ENCODE measurements around the gene JARID2. TPM values are rescaled to one million over a fixed set of nuclear protein-coding genes. Genes with fewer than 3 reads are reported as not detected.

Gene JARID2
- total and polyA plus RNA-seq, 2 of the 4 experiments (the other 2 are of a cell fraction), result 9.6 to 12.9 TPM

- ATAC-seq (ENCODE audit: low read depth), result no peak
- Histone ChIP-seq H3K4ac (ENCODE audit: low read depth, low read length) (no peak overlapping the region), H2AFZ (replicated peaks; ENCODE audit: low read length, poor library complexity) (no peak overlapping the region), H3K4me3 (ENCODE audit: insufficient read depth, low read depth, low read length) (no peak overlapping the region), H3K9ac (ENCODE audit: low read depth, low read length) (no peak overlapping the region), H3K56ac (ENCODE audit: extremely low read depth, insufficient read depth, low read length) (no peak overlapping the region), H4K20me1 (ENCODE audit: insufficient read depth, low read length) (peaks cover 96% of the 10 kb centered on the region), H3K27ac (ENCODE audit: insufficient read depth, low read length) (no peak overlapping the region), H2BK20ac (ENCODE audit: low read depth, low read length) (no peak overlapping the region), H3K36me3 (ENCODE audit: control insufficient read depth, insufficient read depth, low read length) (no peaks in the 10 kb centered on the region), H3K27me3 (ENCODE audit: control insufficient read depth, insufficient read depth, low read length) (no peaks in the 10 kb centered on the region), H2AK9ac (replicated peaks; ENCODE audit: low read depth, low read length, poor library complexity) (no peak overlapping the region), H3K14ac (replicated peaks; ENCODE audit: low read depth, low read length) (no peak overlapping the region), H4K8ac (ENCODE audit: low read depth in 2 of 2, low read length in 2 of 2) (no peak overlapping the region), H2BK15ac (ENCODE audit: low read depth, low read length) (no peak overlapping the region), H2AK5ac (ENCODE audit: low read depth, low read length) (no peak overlapping the region), H4K5ac (ENCODE audit: low read depth, low read length) (no peak overlapping the region), H3K18ac (ENCODE audit: low read depth, low read length) (no peak overlapping the region), H3K4me1 (ENCODE audit: control insufficient read depth, insufficient read depth, low read length) (peaks cover 13% of the 10 kb centered on the region), H3K9me1 (ENCODE audit: insufficient read depth, low read length) (peaks cover 19% of the 10 kb centered on the region), H3K9me3 (ENCODE audit: control insufficient read depth, insufficient read depth, low read length) (no peaks in the 10 kb centered on the region), H2BK120ac (ENCODE audit: low read depth, low read length) (no peak overlapping the region), H3K79me1 (ENCODE audit: low read depth in 1 of 2, low read length in 2 of 2) (peaks cover 34 to 87% of the 10 kb centered on the region in 2 experiments), H4K91ac (ENCODE audit: insufficient read depth, low read depth, low read length) (no peak overlapping the region), H3K23ac (ENCODE audit: low read depth, low read length) (no peak overlapping the region), H3K4me2 (ENCODE audit: low read depth, low read length) (no peak overlapping the region), H2BK5ac (ENCODE audit: low read depth, low read length, poor library complexity, severe bottlenecking) (no peak overlapping the region)
- intact Hi-C loops (cut with micrococcal nuclease), result loop anchor here (5.0 kb wide), 1 partner anchor 41 kb away; no protein-coding TSS in a partner anchor
- dilution Hi-C loops (cut with HindIII; ENCODE audit: low sequenced_read_pairs, unreplicated experiment), result no loop called here
- CTCF ChIA-PET, result interaction anchor here (0.8 kb wide), 1 partner anchor 12 kb away, joined by 3 read pairs; no protein-coding TSS in a partner anchor
- no CpG with 5 or more reads among the region's 1 CpG for WGBS, 2 experiments (ENCODE audit: extremely low coverage in 2 of 2, insufficient read length in 1 of 2)
- in situ Hi-C loops (cut with MboI; ENCODE audit: low sequenced_read_pairs), result no loop called here
- no TSS peak for BruUV-seq (replicated peaks)
- no peak for TF ChIP-seq CTCF (conservative IDR thresholded peaks at IDR 0.05; ENCODE audit: low read depth, low read length)
- TF ChIP-seq RAD21 (IDR thresholded peaks at IDR 0.05; ENCODE audit: low read length), result no peak
- TF ChIP-seq POLR2A (IDR thresholded peaks at IDR 0.05; ENCODE audit: low read depth, low read length), result no peak
- TF ChIP-seq RCOR1 (IDR thresholded peaks at IDR 0.05; ENCODE audit: insufficient replicate concordance, low read length), result no peak
- TF ChIP-seq CEBPB (IDR thresholded peaks at IDR 0.05; ENCODE audit: low read depth, low read length), result no peak
- no peak for TF ChIP-seq MXI1 (IDR thresholded peaks at IDR 0.05; ENCODE audit: borderline replicate concordance, low read depth, low read length)
- no peak for TF ChIP-seq MAFK (IDR thresholded peaks at IDR 0.05; ENCODE audit: low read depth, low read length)
- TF ChIP-seq NFE2L2 (IDR thresholded peaks at IDR 0.05; ENCODE audit: low read depth, low read length), result no peak
- no peak for TF ChIP-seq FOS (IDR thresholded peaks at IDR 0.05; ENCODE audit: low read depth, low read length)
- TF ChIP-seq USF2 (IDR thresholded peaks at IDR 0.05; ENCODE audit: low read depth, low read length), result no peak
- TF ChIP-seq MAZ (IDR thresholded peaks at IDR 0.05; ENCODE audit: borderline replicate concordance, low read depth, low read length), result no peak
- no peak for TF ChIP-seq CHD1 (IDR thresholded peaks at IDR 0.05; ENCODE audit: low read depth, low read length)
- no peak for TF ChIP-seq SMC3 (IDR thresholded peaks at IDR 0.05; ENCODE audit: low read depth, low read length)
- no peak for TF ChIP-seq RFX5 (IDR thresholded peaks at IDR 0.05; ENCODE audit: low read depth, low read length)
- no peak for TF ChIP-seq BHLHE40 (IDR thresholded peaks at IDR 0.05; ENCODE audit: low read depth, low read length)
- TF ChIP-seq ELK1 (IDR thresholded peaks at IDR 0.05; ENCODE audit: borderline replicate concordance, low read depth, low read length), result no peak
- DNase-seq, result no peak
- POLR2A ChIA-PET (ENCODE audit: unreplicated experiment), result interaction anchor here (0.6 kb wide), 1 partner anchor 229 kb away, joined by 3 read pairs; no protein-coding TSS in a partner anchor
Observed at GRCh38 chr6:15401120-15401519, 155.3 kb downstream of the JARID2 start.
